Activated CD4-positive, alpha-beta T cell treated with anti-CD3 and anti-CD28 coated beads, Interleukin-10, Interleukin-2, amounts not matched to agents 100 ng/mL and 50 ng/mL, durations not matched to agents 16 hours and 8 hours (primary cell): ENCODE data around the gene DOCK3.
"Not testable (repeated sequence)": the region's sequence is repeated elsewhere in the genome, so short reads cannot be mapped to it uniquely, and the experiment has no call there.

Source experiments
- DNase-seq: peaks from one replicate; pipeline ENCODE4 v3.0.0-alpha.2; 2020

The DOCK3 gene

DNA sequence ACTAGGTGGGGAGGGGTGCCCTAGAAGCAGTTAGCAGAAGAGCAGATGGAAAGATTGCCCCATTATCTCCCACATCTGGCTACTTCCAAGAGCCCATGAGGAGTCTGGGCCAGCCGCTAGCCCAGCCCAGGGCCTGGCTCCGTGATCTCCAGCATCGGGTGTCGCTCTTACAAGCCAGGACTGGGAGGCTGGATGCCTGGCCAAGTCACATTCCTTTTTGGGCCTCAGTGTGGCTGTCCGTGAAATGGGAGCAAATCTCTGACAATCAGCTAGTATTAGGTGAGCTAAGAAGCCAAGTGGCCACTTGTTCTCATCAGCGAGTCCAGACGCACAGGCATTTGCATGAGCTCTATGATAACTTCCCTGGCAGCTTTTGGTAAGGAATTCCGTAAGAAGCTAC lies 23.3 kb upstream of the DOCK3 start:
- DNase-seq, result no peak

- no peak for DNase-seq
Observed at GRCh38 chr3:50651920-50652529, 22.7 kb upstream of the DOCK3 start.

GRCh38 chr3:50652709-50653108 lies 22.0 kb upstream of the DOCK3 start:
- DNase-seq, result peak; percentile 70

DNA sequence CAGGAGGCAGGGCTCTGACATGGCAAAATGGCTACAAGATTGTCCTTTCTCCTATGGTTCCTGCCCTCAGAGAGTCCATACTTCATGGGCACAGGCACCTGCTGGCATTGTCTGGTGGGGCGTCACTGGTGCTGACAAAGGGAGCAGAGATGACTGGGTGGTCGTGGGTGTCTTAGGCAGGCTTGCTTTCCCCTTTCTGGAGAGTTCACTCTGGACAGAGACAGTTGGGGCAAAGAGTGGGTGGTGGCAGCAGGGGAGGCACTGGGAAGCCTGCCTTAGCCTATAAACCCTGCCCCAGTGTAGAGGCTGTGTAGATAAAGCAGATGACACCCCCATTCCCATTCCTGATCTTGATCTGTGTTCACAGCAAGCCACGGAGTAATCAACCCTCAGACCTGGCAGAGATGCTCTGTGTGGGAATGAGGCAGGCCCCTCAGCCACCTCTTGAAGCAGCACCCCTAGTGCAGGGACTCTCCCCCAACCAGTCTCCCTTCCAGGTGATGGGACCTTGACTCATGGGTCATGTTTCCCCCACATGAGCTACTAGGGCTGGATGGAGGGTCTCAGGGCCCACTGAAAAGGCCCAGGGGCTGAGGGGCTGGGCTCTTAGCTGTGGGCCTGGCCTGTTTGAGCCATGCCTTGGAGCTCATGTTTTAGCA lies 20.7 kb upstream of the DOCK3 start:
- DNase-seq, result no peak

DNA sequence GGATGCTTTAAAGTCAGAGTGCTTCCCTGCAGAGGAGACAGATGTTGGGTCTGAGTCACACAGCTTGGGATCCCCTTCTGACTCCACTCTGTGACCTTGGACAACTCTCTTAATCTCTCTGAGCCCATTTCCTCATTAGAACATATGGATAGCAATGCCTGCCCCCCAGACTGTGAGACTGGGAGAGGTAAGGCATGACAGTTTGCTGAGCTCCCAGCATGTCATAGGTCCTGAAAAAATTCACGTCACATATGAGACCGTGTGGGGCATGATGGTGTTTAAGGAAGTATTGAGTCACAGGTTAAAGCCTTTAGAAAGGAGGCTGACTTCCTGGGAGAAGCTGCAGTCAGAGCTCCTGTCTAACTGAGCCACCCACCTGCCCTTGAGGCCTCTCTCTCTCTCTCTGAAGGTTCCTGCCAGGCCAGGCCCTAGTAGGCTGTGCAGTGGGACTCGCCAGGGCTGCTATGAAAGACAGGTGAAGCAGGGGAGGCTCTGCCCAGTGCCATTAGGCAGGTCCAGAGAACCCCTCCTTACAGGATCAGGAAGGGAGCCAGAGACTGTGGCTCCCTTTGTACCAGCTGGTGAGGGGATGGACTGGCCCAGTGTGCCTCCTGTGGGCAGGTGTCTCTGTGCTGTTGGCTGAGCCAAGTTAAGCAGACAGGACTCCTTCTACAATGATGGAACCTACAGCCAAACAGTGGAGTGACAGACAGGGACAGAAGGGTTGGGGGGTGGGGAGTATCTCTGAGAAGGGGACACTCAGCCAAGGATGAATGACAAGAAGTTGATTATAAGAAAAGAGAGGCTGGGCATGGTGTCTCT lies 19.5 kb upstream of the DOCK3 start:
- peak; percentile 36 for DNase-seq

- no peak for DNase-seq
Observed at GRCh38 chr3:50656417-50657195, 18.1 kb upstream of the DOCK3 start.

DNA sequence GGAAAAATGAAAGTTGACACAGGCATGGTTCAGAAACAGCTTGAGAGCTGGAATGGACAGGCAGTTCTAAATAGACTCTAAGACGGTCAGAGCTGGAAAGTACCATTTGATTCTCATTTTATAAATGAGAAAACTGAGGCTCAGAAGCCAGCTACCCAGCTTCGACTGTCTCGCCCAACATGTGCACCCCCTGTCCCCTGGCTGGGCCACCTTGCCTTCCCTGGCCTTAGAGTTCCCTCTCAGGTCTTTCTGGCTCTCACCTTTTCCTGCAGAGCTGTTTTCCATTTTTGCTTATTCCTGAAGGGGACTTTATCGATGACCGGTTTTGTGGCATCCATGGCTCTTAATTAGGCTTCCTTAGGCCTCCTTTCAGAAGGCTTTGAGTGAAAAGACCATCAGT lies 17.3 kb upstream of the DOCK3 start:
- DNase-seq, result no peak

- DNase-seq, result no peak
Observed at GRCh38 chr3:50657816-50658215, 16.9 kb upstream of the DOCK3 start.

DNA sequence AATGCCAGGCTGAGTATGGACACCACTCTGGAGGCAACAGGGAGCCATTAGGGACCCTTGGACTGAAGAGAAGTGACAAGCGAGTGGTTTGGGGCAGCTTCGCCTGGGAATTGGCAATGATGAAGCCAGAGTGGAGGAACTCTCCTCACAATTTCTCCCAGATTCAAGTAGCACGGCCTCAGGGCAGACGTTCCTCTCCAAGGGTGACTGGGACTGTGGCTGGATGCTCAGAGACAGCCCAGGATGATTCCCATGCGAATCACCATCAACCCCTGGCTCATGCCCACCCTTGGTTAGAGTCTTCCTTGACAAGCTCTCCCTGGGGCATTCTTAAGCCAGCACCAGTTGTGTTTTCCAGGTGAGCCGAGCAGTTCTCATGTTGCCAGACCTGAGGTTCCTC lies 16.3 kb upstream of the DOCK3 start:
- no peak for DNase-seq

DNA sequence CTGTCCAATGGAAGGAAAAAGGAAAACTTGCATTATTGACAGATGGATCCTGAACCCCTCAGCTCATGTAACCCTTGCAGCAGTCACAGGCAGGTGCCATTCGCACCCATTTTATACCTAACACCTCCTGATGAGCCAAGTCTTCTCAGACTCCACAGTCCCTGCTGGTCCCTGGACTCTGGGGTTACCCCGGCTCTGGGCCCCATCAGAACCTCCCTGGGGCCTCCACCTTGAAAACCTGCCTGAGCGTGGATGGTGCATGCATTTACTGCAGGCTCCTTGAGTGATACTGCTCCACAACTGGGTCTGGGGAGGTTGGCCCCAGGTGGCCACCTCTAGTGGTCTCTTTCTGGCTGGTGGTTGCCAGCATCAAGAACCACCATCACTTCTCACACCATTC lies 15.9 kb upstream of the DOCK3 start:
- no peak for DNase-seq

DNA sequence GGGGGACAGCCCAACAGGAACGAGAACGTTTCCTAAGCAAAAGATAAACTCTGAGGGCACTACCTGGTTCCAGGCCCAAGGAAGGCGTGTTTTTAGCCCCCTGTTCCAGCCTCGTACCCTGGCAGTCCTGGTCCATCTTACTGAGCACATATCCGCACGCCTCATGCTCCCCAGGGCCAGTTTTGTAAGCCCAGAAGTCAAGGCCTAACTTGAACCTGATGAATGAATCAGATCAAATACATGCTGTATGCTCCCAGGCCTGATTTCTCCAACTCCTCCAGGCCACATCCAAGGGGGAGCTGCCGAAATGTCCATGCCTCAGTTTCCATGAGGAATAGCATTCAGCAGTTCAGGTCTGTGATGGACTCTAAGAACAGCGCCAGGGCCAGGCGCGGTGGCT lies 14.3 kb upstream of the DOCK3 start:
- DNase-seq, result no peak

DNA sequence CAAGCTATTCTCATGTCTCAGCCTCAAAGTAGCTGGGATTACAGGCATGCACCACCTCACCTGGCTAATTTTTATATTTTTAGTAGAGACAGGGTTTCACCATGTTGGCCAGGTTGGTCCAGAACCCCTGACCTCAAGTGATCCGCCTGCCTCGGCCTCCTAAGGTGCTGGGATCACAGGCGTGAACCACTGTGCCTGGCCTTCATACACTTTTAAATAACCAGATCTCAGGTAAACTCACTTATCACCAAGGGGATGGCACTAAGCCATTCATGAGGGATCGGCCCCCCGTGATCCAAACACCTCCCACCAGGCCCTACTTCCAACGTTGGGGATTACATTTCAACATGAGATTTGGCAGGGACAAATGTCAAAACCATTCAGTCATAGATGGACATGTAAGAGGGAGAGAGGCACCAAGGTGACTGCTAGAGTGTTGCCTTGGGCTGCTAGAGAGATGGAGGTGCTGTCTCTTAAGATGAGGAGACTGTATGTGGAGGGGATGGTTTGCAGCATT lies 13.3 kb upstream of the DOCK3 start:
- no peak for DNase-seq

DNA sequence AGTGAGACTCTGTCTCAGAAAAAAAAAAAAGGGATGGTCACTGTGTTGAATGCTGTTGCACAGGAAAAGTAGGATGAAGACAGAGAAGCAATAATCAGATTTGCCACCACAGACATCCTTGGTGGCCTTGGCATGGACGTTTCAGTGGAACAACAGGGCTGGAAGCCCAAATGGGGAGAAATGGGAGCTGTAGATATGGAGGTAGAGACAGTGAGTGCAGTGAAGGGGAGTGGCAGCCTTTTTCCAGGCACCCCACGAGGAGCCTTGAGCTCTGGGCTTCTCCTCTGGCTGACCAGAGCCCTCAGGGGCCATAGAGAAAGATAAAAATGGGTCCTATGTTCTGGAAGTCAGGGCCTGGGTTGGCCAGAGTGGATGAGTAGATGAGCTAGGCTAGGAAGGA lies 12.3 kb upstream of the DOCK3 start:
- no peak for DNase-seq

DNA sequence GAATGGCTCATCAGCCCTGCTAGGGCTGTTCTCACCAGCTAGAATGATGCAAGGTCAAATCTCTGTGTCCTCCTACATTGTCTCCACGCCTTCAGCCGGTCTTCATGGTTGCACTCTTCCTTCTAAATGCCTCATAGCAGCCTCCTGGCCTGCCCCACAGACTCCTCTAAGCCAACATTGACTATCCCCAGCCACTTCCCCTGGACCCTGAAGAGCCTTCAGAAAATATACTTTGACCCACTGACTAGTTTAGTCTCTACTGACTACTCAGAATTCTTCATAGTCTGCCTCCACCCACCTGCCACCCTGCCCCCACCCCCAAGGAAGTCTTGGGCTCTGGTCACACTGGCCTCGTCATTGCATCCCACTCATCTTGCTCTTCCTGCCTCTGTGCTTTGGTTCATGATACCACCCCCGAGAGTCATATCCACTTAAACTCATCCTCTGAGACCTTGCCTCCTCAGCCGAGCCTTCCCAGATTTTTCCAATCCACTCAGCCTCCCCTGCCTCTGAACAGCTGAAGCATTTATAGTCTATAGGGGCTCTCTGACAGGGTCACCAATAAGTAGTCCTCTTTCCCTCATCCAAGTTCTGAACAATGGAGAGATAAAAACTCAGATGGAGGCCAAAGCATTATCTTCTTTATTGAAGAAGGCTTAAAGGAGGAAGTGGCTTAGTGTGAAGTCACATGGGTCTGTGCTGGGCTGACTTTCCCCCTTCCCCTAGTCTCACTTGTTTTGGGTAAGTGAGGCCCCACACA lies 9.5 kb upstream of the DOCK3 start:
- DNase-seq, result no peak

- not testable (repeated sequence) for DNase-seq
Observed at GRCh38 chr3:50665841-50666115, 8.9 kb upstream of the DOCK3 start.

DNA sequence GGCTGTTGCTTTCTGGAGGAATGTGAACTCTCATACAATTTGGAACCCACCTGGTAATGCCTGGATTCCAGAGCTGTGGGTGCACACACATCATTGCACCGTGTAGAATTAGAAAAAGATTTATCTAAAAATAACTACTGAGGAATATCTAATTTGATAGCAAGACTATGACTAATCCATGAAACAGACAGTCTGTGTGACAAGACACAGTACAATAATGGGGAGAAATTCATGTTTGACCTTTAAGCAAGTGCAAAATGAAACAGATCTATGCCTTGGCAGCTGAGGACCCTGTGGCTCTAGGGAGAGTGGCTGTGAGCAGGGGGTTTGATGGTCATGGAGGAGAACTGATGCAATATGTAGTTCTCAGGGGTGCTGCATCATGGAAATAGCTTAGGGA lies 7.9 kb upstream of the DOCK3 start:
- no peak for DNase-seq

- DNase-seq, result no peak
Observed at GRCh38 chr3:50671331-50671730, 3.4 kb upstream of the DOCK3 start.

DNA sequence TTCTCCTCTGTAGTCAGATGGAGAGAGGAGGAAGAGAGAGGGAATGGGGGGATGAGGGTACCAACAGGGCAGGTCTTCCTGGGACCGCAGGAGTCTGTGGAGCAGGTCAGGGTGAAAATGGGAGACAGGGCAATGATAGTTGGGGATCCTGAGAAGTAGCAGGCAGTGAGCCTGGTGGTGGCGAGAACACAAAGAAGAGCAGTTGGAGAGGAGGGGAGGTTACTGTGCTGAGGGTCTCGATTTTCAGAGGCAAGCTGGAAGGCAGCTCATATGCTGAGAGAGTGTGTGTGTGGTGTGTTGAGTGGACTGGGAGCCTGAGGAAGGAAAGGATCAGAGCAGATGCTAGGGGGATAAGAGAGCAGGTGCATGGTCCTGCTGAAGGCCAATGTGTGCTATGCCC lies 2.1 kb upstream of the DOCK3 start:
- no peak for DNase-seq

GRCh38 chr3:50673931-50674330 lies 796 bp upstream of the DOCK3 start:
- no peak for DNase-seq

DNA sequence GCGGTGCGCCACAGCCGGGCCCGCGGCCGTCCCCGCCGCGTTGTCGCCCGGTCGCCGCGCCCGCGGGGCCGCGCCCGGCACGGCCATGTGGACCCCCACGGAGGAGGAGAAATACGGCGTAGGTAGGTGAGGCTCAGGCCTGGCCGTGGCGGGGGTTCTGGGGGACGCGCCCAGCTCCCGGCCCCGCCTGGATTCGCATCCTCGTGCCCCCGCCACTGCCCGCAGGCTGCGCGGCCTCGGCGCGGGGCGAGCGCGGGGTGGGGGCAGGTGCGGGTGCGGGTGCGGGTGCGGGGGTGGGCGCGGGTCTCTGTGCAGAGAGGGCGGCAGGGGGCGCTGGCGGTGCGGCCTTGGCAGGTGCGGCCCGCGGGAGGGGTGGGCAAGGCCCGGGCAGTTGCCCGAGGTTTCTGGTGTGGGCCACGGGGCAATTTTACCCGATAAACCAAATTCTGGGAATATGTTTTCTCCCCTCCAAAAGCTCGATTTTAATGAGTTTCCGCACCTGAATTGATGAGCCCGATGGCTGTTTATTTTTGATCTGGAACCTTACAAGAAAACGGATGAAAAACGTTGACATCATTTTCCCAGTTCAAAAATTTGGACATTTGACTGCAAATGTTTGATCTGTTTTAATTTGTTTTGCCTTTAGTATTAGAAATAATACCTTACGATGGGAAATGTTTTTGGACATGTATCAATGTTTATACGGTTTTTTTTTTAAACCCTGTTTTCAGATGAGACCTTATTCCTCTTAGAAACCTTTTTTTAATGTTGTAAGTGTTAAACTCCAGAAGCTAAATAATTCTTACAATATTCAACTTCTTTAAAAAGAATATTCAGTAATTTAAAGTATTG lies 678 bp downstream of the DOCK3 start:
- peak; percentile 67 for DNase-seq

DNA sequence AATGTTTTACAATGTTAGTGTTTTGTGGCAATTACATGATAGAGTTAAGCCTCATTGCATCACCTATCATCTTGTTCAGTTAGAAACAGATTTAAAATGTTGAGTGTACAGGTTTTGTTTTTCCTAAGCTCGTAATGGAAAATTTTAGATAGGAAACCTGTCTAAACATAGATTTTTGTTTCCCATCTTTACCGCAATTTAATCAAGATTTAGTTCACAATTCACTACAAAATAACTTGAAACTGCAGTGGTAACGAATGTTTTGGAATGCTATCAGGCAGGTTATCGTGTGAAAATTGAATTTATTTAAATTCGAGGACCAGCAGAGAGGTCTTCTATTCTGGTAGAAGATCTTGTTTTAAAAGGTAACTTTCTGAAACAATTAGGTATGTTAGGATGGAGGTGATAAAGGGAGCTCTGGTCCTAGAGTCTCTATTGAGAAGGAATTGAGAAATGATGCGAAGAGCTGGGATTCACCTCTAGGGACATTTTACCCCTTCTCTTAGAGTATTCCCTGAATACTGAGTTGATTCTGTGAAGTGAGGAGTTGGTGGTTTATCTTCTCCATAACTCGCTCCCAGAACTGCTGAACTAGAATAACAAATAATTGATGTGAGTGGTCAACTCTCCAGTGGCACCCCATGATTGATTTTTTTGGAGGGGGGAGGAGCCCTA lies 1.4 kb downstream of the DOCK3 start:
- DNase-seq, result no peak
